Activated CD4-positive, CD25-positive, alpha-beta regulatory T cell treated with anti-CD3 and anti-CD28 coated beads, Interleukin-2, amount 50 U/mL, for 72 hours (primary cell): ENCODE results near the gene UBE4A.

Experiments used
- DNase-seq: peaks from one replicate; pipeline ENCODE4 v3.0.0; 2021

The UBE4A gene

DNA sequence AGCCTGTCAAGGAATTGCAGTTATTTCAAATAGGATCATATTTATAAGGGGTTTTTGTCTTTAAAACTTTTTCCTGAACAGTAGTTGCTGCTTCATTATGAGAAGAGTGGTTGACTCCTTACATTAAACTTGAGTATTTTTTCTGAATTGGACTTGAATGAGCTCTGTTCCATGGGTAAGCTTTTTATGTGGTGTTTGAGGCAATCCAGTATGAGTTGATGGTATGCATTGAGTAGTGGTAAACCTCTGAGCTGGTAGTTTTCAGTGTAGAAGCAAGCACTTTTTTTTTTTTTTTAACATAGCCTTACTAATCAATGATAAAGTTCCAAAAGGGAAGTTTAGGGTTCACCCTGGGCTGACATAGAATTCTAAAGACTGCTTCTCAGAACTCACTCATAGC, 80.2 kb downstream of the UBE4A start:
- no peak for DNase-seq

DNA sequence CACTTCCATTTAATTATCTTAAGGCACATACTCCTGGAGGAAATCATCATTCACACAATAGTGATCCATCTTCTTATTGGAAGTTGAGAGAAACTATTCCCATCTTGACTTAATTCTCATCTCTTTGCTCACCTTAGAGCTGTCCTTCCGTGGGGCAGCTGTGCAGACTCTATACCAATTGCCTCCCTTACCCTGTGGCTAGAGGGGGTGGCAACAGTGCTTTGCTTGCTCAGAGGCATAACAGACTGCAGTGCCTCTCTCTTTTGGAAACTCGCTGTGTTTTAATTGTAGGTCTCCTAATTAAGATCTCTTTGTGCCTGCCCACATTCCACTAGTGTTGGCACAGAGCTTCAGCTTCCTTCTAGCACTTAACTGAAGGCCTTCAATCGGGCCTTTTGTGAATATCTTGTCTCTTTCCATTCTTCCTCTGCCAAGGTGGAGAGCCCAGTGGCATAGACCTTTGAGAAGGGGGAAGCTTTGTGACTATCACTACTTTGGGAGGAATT, 82.4 kb downstream of the UBE4A start:
- DNase-seq: no peak

GRCh38 chr11:118442301-118442700, 82.9 kb downstream of the UBE4A start:
- DNase-seq: no peak

GRCh38 chr11:118442908-118443589, 83.6 kb downstream of the UBE4A start:
- DNase-seq: no peak

GRCh38 chr11:118443590-118444218, 84.3 kb downstream of the UBE4A start:
- DNase-seq: no peak

DNA sequence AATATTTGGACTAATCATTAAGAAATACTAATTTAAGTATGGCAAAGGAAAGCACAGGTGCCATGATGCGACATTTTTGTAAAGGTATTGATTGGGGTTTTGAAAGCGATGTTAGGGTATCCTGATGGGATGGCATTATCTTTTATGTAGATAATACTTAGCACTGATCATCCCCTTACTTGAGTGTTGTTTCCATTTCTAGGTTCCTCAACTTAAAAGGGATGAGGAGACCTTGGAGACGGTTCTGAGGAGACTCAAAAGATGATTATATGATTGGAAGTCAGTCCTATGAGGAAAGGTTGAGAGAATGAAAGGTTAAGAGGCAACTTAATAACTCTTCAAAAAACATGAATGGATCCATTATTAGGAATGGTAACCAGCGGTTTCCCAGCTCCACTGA, 88.0 kb downstream of the UBE4A start:
- no peak for DNase-seq

GRCh38 chr11:118448294-118448693, 88.9 kb downstream of the UBE4A start:
- no peak for DNase-seq
